HG03025 (cell line): ENCODE data around the gene CNTNAP2.

Source experiments
- ATAC-seq: cut with Tn5 transposase; IDR thresholded peaks from one replicate; pipeline ENCODE4 v1.9.1; 2021; ENCODE audit warnings: mild to moderate bottlenecking, moderate library complexity; ENCODE audit not compliant: unreplicated experiment, low FRiP score

The CNTNAP2 gene

DNA sequence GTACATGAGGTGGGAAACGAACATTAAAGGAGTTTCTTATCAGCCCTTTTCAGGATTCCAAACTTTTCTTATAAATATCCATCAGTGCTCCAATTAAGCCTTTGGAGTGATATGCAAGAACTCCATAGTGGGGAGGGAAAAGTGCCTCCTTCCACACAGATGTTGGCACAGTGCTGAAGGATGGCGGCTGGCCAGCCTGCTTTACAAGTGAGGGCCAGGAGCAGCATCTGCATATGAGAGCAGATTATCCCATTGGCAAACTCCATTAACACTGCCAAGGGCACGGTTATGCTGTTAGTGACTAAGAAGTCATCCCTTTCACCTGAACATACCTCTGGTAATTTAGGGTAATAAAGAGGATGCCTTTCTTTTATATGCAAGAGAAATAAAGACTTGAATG, 543.1 kb downstream of the CNTNAP2 start:
- ATAC-seq, result no peak

GRCh38 chr7:146660839-146661238, 544.2 kb downstream of the CNTNAP2 start:
- ATAC-seq, result no peak

DNA sequence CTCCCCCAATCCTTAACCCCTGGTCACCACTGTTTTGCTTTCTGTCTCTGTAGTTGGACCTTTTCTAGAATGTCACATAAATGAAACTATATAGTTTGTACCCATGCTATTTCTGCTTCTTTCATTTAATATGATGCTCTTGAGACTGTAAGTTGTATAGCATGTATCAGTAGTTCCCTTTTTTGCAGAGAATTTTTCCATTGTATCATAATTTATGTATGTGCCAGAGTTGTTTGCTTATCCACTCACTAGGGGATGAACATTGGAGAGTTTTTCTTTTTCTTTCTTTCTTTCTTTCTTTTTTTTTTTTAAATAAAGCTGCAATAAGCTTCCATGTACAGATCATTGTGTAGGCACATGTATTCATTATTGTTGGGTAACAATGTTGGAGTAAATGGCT, 544.8 kb downstream of the CNTNAP2 start:
- no peak for ATAC-seq

DNA sequence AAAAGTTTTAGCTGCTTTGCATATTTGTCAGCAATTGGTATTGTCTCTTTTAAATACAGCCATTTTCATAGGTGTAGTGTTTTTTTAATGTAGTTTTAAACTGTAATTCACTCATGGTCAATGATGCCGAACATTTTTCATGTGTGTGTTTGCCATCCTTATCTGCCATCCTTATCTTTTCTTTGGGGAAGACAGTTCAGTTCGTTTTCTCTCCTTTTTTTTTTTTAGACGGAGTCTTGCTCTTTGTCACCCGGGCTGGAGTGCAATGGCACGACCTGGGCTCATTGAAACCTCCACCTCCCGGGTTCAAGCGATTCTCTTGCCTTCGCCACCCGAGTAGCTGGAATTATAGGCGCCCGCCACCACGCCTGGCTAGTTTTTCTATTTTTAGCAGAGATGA, 545.3 kb downstream of the CNTNAP2 start:
- no peak for ATAC-seq

DNA sequence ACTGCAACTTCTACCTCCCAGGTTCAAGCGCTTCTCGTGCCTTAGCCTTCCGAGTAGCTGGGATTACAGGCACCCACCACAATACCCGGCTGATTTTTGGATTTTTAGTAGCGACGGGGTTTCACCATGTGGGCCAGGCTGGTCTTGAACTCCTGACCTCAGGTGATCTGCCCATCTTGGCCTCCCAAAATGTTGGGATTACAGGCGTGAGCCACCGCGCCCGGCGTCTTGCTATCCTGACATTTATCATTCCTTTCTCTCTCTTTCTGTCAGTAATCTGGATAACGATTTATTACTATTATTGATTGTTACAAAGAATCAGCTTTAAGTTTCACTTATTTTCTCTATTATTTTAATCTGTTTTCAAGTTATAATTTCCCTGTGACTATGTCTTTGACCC, 548.4 kb downstream of the CNTNAP2 start:
- ATAC-seq, result no peak

DNA sequence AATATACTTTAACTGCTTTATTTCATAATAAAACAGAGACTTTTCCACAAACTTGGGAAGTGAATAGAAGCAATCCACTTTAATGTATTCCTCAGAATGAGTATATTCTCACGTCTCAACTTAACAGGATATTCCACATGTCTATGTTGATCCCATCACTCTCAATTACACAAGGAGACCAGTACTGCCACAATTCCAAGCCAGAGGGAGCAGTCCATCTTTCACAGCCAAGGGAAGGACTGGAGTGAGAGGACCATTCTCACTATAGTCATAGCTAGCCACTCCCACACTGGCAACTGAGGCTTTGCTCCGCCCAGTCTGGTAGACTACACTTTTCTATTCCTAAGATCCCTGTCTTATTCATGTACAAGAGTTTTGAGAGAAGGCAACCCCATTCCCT, 553.9 kb downstream of the CNTNAP2 start:
- ATAC-seq, result no peak

DNA sequence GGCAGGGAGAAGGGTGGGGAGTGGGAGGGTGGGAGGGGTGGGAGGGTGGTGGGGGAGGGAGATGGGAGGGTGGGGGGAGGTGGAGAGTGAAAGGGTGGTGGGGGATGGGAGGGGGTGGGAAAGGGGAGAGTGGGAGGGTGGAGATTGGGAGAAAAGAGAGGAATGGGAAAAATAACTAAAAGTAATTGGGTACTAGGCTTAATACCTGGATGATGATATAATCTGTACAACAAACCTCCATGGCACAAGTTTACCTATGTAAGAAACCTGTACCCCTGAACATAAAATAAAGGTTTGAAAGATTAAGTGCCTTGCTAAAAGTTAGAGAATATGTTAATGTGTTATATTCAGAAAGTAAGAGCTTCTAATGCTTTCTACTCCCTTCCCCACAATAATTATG, 564.9 kb downstream of the CNTNAP2 start:
- ATAC-seq, result no peak

DNA sequence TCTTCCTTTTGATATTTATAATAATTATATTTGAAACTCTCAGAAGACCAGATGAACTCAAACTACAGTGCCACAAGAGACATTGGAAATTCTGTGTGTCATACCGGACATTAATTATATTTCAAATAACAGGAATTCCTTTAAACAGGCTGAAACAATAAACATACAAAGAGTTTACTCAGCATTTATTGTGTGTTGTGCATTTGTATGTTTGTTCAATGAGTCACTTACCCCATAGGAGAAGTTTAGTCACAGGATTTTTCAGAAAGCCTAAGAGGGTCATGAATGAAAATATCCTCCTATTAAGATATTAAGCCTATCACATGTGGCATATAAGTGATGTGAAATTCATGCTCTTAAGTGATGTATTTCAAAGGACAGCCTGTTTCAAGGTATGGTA, 566.8 kb downstream of the CNTNAP2 start:
- ATAC-seq, result no peak

- no peak for ATAC-seq
Observed at GRCh38 chr7:146690987-146691386, 574.4 kb downstream of the CNTNAP2 start.

GRCh38 chr7:146698995-146699610, 582.5 kb downstream of the CNTNAP2 start:
- no peak for ATAC-seq

DNA sequence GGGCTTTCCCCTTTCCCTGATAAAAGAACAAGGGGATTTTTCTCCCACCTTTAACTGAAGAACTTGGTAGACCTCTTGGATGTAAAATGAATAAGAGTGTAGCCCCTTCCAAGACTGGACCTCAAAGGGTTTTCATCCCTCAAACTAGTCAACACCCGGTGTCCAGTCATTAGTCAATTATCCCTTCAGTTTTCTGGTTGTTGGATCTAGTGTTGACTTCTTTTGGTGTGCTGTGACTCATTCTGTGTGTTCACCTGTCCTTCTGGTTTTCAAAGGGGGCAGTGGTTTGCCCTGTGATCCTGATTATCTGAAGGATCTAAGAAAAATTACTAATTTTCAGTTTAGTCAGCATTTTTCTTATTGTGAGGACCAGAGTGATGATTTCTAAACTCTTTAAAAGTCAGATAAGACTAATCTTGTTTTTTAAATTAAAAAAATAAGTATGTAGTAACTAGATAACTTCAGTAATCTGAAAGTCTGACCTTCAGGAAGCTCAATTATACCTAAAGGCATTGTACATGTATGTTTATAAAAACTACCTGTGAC, 583.5 kb downstream of the CNTNAP2 start:
- ATAC-seq, result no peak

- no peak for ATAC-seq
Observed at GRCh38 chr7:146701166-146701565, 584.6 kb downstream of the CNTNAP2 start.

DNA sequence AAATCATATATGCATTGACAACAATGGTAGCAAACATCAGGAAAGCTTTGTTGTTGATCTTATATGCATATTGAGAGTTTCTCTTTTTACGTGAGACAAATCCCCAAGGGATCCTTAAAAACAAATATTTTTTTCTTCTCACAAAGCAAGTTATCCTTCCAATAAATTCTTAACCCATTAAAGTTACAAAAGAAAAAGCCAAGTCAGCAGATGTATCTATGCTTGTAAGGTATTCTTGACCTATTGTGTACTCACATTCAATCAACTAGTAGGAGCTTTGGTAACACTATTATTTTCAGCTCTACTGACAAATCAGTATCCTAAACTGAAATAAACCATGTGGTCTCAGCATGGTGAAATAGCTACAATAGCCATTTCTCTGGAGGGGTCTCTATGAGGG, 586.3 kb downstream of the CNTNAP2 start:
- no peak for ATAC-seq

DNA sequence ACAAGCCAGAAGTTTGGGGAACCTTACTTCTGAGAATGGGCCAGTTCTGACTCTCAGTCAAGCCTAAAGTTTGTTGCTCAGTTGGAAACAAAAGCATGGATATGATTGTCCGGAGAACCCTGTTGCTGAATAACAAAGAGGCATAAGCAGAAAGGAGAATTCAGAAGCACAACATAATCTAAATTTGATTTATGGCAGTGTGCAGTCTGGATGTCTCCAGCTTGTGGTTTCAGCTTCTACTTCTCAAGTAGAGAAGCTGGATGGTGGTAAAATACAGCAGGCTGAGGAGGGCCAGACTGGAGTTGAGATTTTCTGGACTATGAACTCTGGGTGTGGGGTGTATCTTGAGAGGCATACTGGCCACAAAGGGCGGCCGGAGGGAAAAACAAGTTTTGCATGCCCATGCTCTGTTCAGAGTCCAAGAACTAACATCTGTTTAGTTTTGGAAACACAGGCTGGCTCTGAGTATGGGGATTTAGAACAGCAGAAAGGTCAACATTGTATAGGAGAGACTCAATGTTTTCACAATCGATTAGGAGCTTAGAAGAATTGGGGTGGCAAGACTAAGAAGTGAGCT, 592.9 kb downstream of the CNTNAP2 start:
- no peak for ATAC-seq

GRCh38 chr7:146713205-146713604, 596.6 kb downstream of the CNTNAP2 start:
- no peak for ATAC-seq

DNA sequence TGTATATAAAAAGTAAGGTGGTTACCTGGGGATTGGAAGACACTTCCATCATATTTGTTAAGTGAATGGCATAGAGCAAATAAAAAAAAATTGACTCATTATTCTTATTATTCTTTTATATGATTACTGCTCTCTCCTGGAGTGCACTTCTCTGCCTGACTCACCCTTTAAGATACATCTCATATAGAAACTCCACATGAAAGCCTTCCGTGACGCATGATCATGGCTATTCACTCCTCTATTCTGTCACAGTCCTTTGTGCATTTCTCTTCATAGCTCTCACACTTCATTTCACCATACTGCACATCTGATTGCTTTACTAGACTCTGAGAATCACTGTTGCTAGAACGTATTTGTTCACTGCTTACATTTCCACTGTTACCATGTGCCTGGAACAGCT, 597.3 kb downstream of the CNTNAP2 start:
- ATAC-seq, result no peak

- no peak for ATAC-seq
Observed at GRCh38 chr7:146720195-146720594, 603.6 kb downstream of the CNTNAP2 start.

DNA sequence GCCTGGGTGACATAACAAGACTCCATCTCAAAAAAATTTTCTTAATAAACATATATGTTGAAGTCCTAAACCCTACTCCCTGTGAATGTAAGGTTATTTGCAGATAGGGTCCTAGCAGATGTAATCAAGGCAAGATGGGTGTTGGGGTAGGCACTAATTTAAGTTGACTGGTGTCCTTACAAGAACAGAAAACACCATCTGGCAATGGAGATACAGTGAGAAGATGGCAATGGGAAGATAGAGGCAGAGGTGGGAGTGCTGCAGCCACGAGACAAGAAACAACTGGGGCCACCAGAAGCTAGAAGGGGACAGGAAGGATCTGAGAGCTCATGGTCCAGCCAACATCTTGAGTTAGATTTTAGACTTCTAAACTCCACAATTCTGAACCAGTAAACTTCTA, 606.4 kb downstream of the CNTNAP2 start:
- ATAC-seq, result no peak

- ATAC-seq, result no peak
Observed at GRCh38 chr7:146725520-146725919, 608.9 kb downstream of the CNTNAP2 start.

GRCh38 chr7:146728141-146728540, 611.5 kb downstream of the CNTNAP2 start:
- no peak for ATAC-seq

- no peak for ATAC-seq
Observed at GRCh38 chr7:146728611-146729010, 612.0 kb downstream of the CNTNAP2 start.

DNA sequence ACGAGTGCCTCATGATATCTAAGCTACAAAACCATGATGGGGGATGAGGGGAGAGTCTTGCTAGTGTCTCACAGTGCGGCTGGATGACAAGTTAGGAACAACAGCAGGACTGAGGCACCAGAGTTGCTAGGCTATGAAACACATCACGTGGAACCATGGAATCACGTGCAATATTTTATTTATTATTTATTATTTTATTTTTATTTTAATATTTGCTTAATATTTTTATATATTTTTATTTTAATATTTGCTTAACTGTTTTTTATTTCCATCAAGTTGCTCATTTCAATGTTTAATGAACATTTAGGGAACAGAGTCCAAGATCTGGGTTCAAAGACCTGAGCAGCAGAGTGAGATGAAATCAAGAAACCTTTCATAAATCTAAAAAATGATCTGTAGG, 614.6 kb downstream of the CNTNAP2 start:
- no peak for ATAC-seq
